Hair follicle dermal papilla cell (primary cell): Measurements from ENCODE around the gene DYSF. TPM values are rescaled to one million over a fixed set of nuclear protein-coding genes. Genes with fewer than 3 reads are reported as not detected.

Experiments
- total RNA-seq: library from RNA; depleted of rRNA; stranded (reverse); fragments of >200 nt; gene quantifications from 2 replicates; pipeline ENCODE4 v1.2.3, GENCODE V29; 2012

The DYSF gene
- total RNA-seq = 1.2 and 1.8 TPM in 2 replicates

GRCh38 chr2:71453404-71454220 is at the start of gene DYSF:
Gene DYSF (plus strand): TSS chr2:71453561.

Other genes starting within 250 kb of the DYSF start
- 0.49 and 0.81 TPM in 2 replicates for gene PAIP2B, start 226.5 kb upstream of the DYSF start, total RNA-seq
- 125 and 137 TPM in 2 replicates for gene ZNF638, start 121.8 kb upstream of the DYSF start, total RNA-seq